Heart left ventricle (tissue), 16 donors: ENCODE results near the gene POLR2J. TPM values are rescaled to one million over a fixed set of nuclear protein-coding genes. Genes with fewer than 3 reads are reported as not detected.
"Not testable (repeated sequence)": the region's sequence is repeated elsewhere in the genome, so short reads cannot be mapped to it uniquely, and the experiment has no call there.

Source experiments
- ATAC-seq, 4 donors: fragments of 200-7000 bp; cut with Tn5 transposase; one replicate each; pipeline ENCODE4 v1.9.1; 2020 to 2022; ENCODE audit warnings: moderate library complexity in 4 of 4, mild to moderate bottlenecking in 3 of 4, moderate number of reproducible peaks in 1 of 4
- DNase-seq, 5 donors: peaks; one replicate each; pipeline ENCODE4 v3.0.0-alpha.2; 2020
- H3K27ac ChIP-seq, 12 donors: fragments of 200-600 bp; sonication (generic) in 4 of 12; one replicate each; pipeline versions ENCODE4 v1.5.0 to v1.8.0; 2016 to 2022; ENCODE audit warnings: mild to moderate bottlenecking in 2 of 12
- H3K27me3 ChIP-seq, 9 donors: fragments of 200-600 bp; sonication (generic) in 2 of 9; one replicate each; pipeline versions ENCODE4 v1.5.1 to v1.8.0; 2016 to 2022; ENCODE audit warnings: mild to moderate bottlenecking in 3 of 9
- H3K36me3 ChIP-seq, 9 donors: fragments of 200-600 bp; sonication (generic) in 2 of 9; one replicate each; pipeline versions ENCODE4 v1.5.0 to v1.8.0; 2018 to 2022; ENCODE audit warnings: mild to moderate bottlenecking in 2 of 9
- H3K4me1 ChIP-seq, 12 donors: fragments of 200-600 bp; sonication (generic) in 4 of 12; one replicate each; pipeline versions ENCODE4 v1.5.0 to v1.8.0; 2016 to 2022; ENCODE audit warnings: mild to moderate bottlenecking in 3 of 12
- H3K4me3 ChIP-seq, 12 donors: fragments of 200-600 bp; sonication (generic) in 4 of 12; one replicate each; pipeline versions ENCODE4 v1.5.0 to v1.8.0; 2017 to 2022; ENCODE audit warnings: mild to moderate bottlenecking in 9 of 12, moderate library complexity in 4 of 12
- H3K9me3 ChIP-seq, 12 donors: fragments of 200-600 bp; sonication (generic) in 4 of 12; one replicate each; pipeline versions ENCODE4 v1.5.0 to v1.8.0; 2016 to 2022; ENCODE audit warnings: mild to moderate bottlenecking in 1 of 12
- POLR2A ChIP-seq, 2 donors: fragments of 450-650 bp; IDR thresholded peaks; one replicate each; pipeline ENCODE4 v1.6.1; 2017; ENCODE audit warnings: antibody characterized with exemption in 2 of 2, mild to moderate bottlenecking in 2 of 2, moderate library complexity in 2 of 2
- WGBS, 4 donors: extraction: QIAGEN DNeasy Blood & Tissue Kit in 2 of 4; methylation state at CpG; one replicate each; pipeline versions ENCODE4 v1.1.5 to v1.1.7; 2013 to 2018; 5-methylcytosine and 5-hydroxymethylcytosine counted together
- intact Hi-C, 10 donors: fragments of 100-400 bp; cut with DNase I; formaldehyde crosslinking; loops; one replicate each; pipeline versions ENCODE4 v1.11.1 to v1.14.2; 2022
- polyA plus RNA-seq, 2 donors: library from polyadenylated mRNA; stranded (reverse); fragments of 200-250 nt; gene quantifications; one replicate each; pipeline ENCODE4 v1.2.3, GENCODE V29; 2013
- total RNA-seq, 9 donors: library from RNA; depleted of rRNA in 2 of 9; stranded (reverse); fragments of >200 nt in 2 of 9; fragmentation: NEBNext Ultra II Directional in 3 of 9; extraction: Animal tissue kit (Norgen Biotek cat#: 25700) in 3 of 9; gene quantifications; one replicate each; pipeline versions ENCODE4 v1.1.0 to v1.2.4, GENCODE V29; 2016 to 2023
- TF ChIP-seq, protein P1 (sequence below), 12 donors: fragments of 200-600 bp; sonication (generic) in 4 of 12; IDR thresholded peaks; one replicate each; pipeline versions ENCODE4 v1.5.0 to v1.8.0; 2018 to 2022; ENCODE audit warnings: antibody characterized with exemption in 12 of 12, mild to moderate bottlenecking in 5 of 12
- donor health status: ischemic (EF 13 %, LVEDD 7.1; RV severe dilation, severe dysfunction).
- donor health status: healthy with polysubstance abuse.
- donor health status: DM: no; HTN: yes; CAD: no.
- donor health status: DM: no; HTN: no; CAD: no.
- donor health status: ischemic (EF 25% LVEDD 6.9; RV normal size, moderate dysfunction).
- donor health status: ischemic (EF 25% LVEDD 5.7; RV mildly dilated, moderate dysfunction).
- donor health status: healthy.
- donor health status: DM: yes; HTN: yes; CAD: no.
- donor health status: ischemic (EF 35%, LVEDD 5.7; RV mildly dilated, moderate dysfunction).
- donor health status: nonischemic (EF 11% LVEDD 7.7; RV severe dilation, severe dysfunction).
- donor health status: DM: yes; HTN: yes; CAD: no.
- donor health status: PGD.
- donor health status: ischemic (EF 29% LVEDD 5.4; RV normal size, mild dysfunction).
- donor health status: nonischemic (EF 23%, LVEDD 6.1; RV moderate dilation, normal function).

Gene POLR2J
- total and polyA plus RNA-seq, 11 donors, result 34.4 to 227 (median 51.0) TPM

DNA sequence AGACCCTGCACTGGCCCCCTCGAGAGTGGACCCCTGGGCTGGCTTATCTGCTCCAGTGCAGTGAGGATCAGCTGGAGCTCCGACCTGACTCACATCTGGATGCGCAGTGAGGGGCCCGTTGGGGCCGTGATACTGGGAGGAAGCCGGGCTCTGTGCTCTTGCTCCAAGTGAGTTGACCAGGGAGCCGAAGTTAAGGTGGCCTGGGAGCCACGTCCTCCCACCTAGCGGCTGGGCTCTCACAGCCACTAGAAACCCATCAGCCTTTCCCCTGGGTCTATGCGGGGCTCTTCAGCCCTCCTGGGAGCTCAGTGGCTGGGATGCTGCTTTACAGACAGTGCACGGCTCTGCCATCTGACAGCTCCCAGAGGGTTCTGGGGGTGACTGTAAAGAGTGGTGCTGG lies 23.1 kb downstream of the POLR2J start:
- intact Hi-C loops, result loop anchor here in 1 of 10 donors (10.0 kb wide), 1 partner anchor 51 kb away; no protein-coding TSS in a partner anchor
- no peak for DNase-seq
- no peak overlapping the region for H3K4me3 ChIP-seq
- no peaks in the 10 kb centered on the region for H3K27me3 ChIP-seq
- WGBS, 4 donors, result 79 to 88% (median 82%) methylated on average over 5 to 11 of the region's 11 CpGs
- H3K36me3 ChIP-seq, result peaks cover 0 to 44% (median 34%) of the 10 kb centered on the region in 9 donors
- no peak overlapping the region for H3K27ac ChIP-seq
- no peak for ATAC-seq
- H3K9me3 ChIP-seq, result no peaks in the 10 kb centered on the region
- TF ChIP-seq, protein P1, sequence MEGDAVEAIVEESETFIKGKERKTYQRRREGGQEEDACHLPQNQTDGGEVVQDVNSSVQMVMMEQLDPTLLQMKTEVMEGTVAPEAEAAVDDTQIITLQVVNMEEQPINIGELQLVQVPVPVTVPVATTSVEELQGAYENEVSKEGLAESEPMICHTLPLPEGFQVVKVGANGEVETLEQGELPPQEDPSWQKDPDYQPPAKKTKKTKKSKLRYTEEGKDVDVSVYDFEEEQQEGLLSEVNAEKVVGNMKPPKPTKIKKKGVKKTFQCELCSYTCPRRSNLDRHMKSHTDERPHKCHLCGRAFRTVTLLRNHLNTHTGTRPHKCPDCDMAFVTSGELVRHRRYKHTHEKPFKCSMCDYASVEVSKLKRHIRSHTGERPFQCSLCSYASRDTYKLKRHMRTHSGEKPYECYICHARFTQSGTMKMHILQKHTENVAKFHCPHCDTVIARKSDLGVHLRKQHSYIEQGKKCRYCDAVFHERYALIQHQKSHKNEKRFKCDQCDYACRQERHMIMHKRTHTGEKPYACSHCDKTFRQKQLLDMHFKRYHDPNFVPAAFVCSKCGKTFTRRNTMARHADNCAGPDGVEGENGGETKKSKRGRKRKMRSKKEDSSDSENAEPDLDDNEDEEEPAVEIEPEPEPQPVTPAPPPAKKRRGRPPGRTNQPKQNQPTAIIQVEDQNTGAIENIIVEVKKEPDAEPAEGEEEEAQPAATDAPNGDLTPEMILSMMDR (IDR thresholded peaks at IDR 0.05), result no peak
- no peak for TF ChIP-seq POLR2A (IDR thresholded peaks at IDR 0.05)
- peaks cover 0 to 11% (median 0%) of the 10 kb centered on the region in 12 donors for H3K4me1 ChIP-seq

- intact Hi-C loops, result loop anchor here in 1 of 10 donors (10.0 kb wide), 1 partner anchor 50 kb away; no protein-coding TSS in a partner anchor
- 94 to 95% (median 95%) methylated on average over 10 of the region's 10 CpGs for WGBS, 4 donors
- DNase-seq, H3K27me3 ChIP-seq, H3K27ac ChIP-seq, H3K9me3 ChIP-seq, H3K4me3 ChIP-seq, ATAC-seq: not testable (repeated sequence)
- Histone ChIP-seq H3K36me3 (peaks cover 0 to 44% (median 34%) of the 10 kb centered on the region in 9 donors), H3K4me1 (peaks cover 0 to 11% (median 0%) of the 10 kb centered on the region in 12 donors)
These were observed 23.8 kb downstream of the POLR2J start for GRCh38 chr7:102454932-102455331.

GRCh38 chr7:102454468-102454867 lies 24.3 kb downstream of the POLR2J start:
- Histone ChIP-seq H3K36me3 (peaks cover 0 to 43% (median 33%) of the 10 kb centered on the region in 9 donors), H3K4me1 (peaks cover 0 to 11% (median 0%) of the 10 kb centered on the region in 12 donors), H3K9me3 (no peaks in the 10 kb centered on the region), H3K27me3 (no peaks in the 10 kb centered on the region), H3K27ac (no peak overlapping the region), H3K4me3 (no peak overlapping the region)
- ATAC-seq, result peak in 2 of 4 donors; percentile 3 to 4
- WGBS, 4 donors, result 69 to 83% (median 75%) methylated on average over 2 to 12 of the region's 12 CpGs
- intact Hi-C loops, result loop anchor here in 1 of 10 donors (10.0 kb wide), 1 partner anchor 50 kb away; no protein-coding TSS in a partner anchor
- TF ChIP-seq POLR2A (IDR thresholded peaks at IDR 0.05), result no peak
- TF ChIP-seq, protein P1 (IDR thresholded peaks at IDR 0.05), result no peak
- DNase-seq, result no peak

DNA sequence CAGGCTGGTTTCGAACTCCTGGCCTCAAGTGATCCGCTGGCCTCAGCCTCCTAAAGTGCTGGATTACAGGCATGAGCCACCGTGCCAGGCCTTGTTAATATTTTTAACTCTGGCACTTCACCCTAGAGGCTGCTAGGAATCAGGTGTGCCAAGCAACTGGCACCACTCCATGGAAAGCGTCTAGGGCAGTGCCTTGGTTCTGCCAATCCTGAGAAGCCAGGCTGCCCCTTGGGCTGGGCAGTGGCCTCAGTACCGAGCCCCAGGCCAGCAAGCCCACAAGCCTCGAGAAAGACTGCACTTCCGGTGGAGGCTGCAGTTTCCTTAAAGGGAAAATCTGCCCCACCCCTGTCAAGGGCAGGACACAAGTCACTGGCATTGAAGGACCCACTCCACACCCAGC lies 25.4 kb downstream of the POLR2J start:
- DNase-seq, result peak in 2 of 5 donors; percentile 50 to 70
- ATAC-seq, result peak in 3 of 4 donors; percentile 48 to 60 (median 55)
- H3K27ac ChIP-seq, result peak overlapping the region in 1 of 12 donors; percentile 4

More for the DNA sequence above, 25.4 kb downstream of the POLR2J start:
- intact Hi-C loops, result loop anchor here in 1 of 10 donors (10.0 kb wide), 1 partner anchor 49 kb away; no protein-coding TSS in a partner anchor
- H3K36me3 ChIP-seq, result peaks cover 0 to 32% (median 24%) of the 10 kb centered on the region in 9 donors
- no peaks in the 10 kb centered on the region for H3K27me3 ChIP-seq
- 35 to 54% (median 50%) methylated on average over 7 of the region's 7 CpGs for WGBS, 4 donors
- H3K9me3 ChIP-seq, result no peaks in the 10 kb centered on the region
- peaks cover 0 to 11% (median 0%) of the 10 kb centered on the region in 12 donors for H3K4me1 ChIP-seq
- H3K4me3 ChIP-seq, result no peak overlapping the region
- no peak for TF ChIP-seq POLR2A (IDR thresholded peaks at IDR 0.05)
- TF ChIP-seq, protein P1 (IDR thresholded peaks at IDR 0.05), result no peak
